HG03159 (cell line): ENCODE measurements around the gene SLC44A4.
"Not testable (repeated sequence)": the region's sequence is repeated elsewhere in the genome, so short reads cannot be mapped to it uniquely, and the experiment has no call there.

Source experiments
- ATAC-seq: cut with Tn5 transposase; IDR thresholded peaks from one replicate; pipeline ENCODE4 v1.9.1; 2021; ENCODE audit warnings: mild to moderate bottlenecking, moderate library complexity; ENCODE audit not compliant: unreplicated experiment

Gene SLC44A4

GRCh38 chr6:31861150-31861549 lies 17.6 kb downstream of the SLC44A4 start:
- no peak for ATAC-seq

DNA sequence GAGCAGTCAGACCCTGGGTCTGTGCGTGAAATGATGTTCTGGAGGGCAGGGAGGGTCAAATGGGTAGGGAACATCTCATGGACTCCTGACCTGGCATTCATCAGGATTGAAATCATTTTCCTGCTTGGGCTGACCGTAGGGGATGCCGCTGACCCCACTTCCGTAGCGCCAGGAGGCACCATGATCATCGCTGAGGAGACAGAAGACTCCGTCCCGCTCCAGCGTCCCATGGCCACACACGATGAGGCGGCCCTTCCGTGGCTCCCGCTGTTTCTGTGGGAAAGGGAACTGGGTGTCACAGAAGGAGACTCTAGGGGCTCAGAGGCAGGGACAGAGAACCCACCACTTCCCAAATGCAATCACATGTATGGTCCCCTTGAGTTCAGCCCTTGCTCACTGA lies 18.4 kb downstream of the SLC44A4 start:
- no peak for ATAC-seq

GRCh38 chr6:31859923-31860322 lies 18.9 kb downstream of the SLC44A4 start:
- no peak for ATAC-seq

GRCh38 chr6:31858707-31859106 lies 20.1 kb downstream of the SLC44A4 start:
- no peak for ATAC-seq

GRCh38 chr6:31857774-31858173 lies 21.0 kb downstream of the SLC44A4 start:
- not testable (repeated sequence) for ATAC-seq

- not testable (repeated sequence) for ATAC-seq
These were observed 26.6 kb downstream of the SLC44A4 start for GRCh38 chr6:31851980-31852718.

GRCh38 chr6:31851485-31851832 lies 27.3 kb downstream of the SLC44A4 start:
- no peak for ATAC-seq

DNA sequence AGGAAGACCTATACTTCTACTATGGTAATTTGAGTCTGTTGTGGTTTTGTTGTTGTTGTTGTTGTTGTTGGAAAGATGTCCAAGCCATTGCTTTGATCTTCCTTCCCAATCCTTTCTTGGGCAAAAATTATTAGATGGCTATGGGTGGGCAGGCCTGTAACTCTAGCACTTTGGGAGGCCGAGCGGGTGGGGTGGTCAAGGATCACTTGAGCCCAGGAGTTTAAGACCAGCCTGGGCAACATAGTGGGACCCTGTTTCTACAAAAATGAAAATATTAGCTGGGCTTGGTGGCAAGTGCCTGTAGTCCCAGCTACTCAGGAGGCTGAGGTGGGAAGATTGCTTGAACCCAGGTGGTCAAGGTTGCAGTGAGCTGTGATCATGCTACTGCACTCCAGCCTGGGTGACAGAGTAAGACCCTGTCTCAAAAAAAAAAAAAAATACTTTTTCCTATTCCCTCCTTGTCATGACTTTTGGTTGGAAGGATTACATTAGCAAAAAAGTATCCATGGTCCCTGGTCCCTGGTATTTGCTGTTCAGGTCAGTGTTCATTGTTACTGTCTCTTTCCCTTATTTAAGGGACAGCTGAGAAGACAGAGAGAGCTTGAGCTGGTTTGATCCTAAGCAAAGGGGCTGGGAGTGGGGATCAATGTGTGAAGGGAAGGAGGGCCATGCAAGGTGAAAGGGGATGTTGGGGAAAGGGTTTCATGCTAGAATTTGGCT lies 27.9 kb downstream of the SLC44A4 start:
- ATAC-seq = no peak

DNA sequence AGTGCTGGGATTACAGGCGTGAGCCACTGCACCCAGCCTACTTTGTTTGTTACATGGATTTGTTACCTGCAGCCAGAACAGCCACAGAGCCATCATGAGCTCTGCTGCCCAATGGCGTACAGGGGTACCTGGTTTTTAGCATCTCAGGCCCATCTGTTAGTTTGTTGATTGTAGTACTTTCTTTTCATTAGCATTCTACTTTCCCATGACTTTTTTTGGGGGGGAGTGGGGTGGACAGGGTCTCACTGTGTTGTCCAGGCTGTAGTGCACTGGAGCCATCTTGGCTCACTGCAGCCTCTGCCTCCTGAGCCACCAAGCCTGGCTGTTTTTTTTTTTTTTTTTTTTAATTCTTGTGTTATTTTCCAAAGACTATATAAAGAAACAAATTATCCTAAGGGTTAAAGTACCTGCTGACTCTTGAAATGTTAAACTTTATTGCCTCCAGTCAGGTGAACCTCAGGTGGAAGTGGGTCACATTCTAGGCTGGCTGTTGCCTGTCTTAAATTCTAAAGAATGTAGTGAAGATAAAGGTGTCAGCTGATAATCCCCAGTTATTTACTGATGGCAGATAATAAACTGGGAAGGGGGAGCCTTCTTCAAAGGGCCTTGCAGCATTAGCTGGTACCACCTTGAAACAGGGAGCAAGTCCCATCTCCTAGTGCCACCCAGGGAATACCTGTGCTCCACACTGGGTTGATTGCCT lies 31.4 kb downstream of the SLC44A4 start:
- no peak for ATAC-seq

- no peak for ATAC-seq
These were observed 34.3 kb downstream of the SLC44A4 start for GRCh38 chr6:31844507-31844906.

GRCh38 chr6:31842053-31842452 lies 36.7 kb downstream of the SLC44A4 start:
- no peak for ATAC-seq

DNA sequence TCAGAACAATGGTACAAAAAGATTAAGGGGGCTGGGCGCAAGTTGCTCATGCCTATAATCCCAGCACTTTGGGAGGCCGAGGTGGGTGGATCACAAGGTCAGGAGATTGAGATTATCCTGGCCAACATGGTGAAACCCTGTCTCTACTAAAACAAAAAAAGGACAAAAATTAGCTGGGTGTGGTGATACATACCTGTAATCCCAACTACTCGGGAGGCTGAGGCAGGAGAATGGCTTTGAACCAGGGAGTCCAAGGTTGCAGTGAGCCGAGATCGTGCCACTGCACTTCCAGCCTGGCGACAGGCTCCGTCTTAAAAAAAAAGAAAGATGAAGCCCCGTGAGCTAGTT lies 39.0 kb downstream of the SLC44A4 start:
- ATAC-seq = not testable (repeated sequence)

- no peak for ATAC-seq
These were observed 39.8 kb downstream of the SLC44A4 start for GRCh38 chr6:31838968-31839367.

- ATAC-seq = not testable (repeated sequence)
These were observed 40.7 kb downstream of the SLC44A4 start for GRCh38 chr6:31838114-31838553.

DNA sequence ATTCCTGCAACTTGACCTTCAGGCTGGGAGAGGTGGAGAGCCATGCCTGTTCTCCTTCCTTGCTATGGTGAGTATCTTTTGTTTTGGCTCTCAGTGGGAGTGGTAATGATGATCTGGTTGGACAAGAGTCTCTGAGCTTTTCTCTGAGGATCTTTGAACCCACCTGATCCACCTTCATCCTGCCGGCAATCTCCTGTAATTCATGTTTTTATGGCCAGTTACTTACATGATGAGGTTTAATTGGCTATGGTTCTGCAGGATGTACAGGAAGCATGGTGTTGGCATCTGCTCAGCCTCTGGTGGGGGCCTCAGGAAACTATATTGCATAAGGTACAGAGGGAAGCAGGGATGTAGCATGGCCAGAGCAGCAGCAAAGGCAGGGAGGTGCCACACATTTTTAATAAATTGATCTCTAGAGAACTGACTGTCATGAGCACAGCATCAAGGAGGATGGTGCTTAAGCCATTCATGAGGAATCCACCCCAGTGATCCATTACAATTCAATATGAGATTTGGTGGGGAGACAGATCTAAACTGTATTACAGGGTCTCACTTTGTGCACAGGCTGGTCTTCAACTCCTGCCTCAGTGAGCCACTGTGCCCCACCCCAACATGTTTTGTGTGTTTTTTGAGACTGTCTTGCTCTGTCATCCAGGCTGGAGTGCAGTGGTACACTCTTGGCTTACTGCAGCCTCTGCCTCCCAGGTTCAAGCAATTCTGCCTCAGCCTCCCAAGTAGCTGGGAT lies 41.3 kb downstream of the SLC44A4 start:
- no peak for ATAC-seq

DNA sequence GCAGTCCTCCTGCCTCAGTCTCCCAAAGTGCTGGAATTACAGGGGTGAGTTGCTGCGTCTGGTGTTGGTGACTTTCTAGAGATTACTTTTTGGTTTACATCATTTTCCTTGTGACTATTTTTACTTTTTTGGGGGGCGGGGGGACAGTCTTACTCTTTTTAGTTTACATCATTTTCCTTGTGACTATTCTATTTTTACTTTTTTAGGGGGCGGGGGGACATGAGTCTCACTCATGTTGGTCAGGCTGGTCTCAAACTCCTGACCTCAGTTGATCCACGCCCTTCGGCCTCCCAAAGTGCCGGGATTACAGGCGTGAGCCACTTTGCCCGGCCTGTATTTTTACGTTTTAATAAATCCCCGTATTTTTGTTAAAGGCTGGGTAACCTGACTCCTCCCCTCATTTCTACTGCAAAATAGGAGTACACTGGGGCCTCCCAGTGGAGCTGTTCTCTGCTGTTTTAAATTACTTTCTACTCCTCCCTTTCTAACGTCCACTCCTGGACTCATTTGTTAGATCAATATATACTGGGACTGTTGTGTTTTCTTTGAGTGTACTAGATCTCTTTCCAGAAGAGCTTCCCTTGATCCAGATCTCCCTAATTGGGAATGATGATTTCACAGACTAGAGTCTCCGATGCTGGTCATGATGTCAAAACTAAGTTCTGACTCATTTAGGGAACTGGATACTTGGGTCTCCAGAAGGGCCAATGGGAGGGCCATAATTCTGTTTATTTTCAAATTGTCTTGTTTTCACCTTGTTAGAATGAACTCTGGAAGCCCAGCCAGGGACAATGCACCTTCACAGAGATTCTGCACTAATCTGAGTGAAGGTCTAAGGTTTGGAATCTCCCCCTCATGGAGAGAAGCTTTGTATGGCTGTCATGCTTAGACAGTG lies 42.1 kb downstream of the SLC44A4 start:
- no peak for ATAC-seq

GRCh38 chr6:31836047-31836473 lies 42.7 kb downstream of the SLC44A4 start:
- no peak for ATAC-seq

DNA sequence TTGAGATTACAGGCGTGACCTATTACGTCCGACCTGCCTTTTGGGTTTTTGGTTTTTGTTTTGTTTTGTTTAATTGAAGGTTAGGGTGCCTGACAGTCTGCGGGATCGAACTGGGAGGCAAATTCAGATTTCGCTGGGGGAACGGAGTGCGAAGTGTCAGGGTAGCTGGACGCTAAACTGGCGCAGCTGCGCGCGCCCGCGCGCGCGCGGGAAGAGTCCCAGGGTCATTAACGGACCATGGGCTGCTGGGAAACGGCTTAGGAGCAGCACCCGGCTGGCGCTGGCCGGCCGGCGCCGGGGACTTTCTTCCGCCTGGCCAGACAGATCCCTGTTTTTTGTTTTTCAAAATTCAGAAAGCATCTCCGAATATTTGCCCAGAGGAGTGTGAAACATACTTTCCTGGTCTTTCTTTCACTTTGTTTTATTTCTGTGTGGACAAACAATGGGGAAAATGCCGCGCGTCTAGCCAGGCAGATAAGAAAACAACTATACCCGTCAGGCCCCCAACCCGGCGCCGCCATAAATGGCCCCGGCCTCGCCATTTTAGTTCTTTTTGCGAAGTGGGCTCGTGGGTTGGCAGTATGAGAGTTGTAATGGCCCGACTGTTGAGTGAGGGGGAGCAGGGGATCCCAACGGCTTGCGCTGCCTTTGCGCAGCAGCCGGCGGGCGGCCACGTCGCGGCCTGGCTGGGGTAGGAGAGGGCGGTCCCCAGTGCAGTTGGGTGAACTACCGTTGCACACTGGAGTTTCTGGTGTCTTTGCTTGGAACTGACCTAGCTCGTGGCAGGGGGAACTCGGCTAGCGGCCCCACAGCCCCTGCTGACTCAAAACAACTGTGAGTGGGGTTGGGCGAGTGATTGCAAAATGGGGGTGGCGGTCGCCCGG lies 44.2 kb downstream of the SLC44A4 start:
- ATAC-seq = peak; percentile 38
